K562 (cell line): Measurements from ENCODE around the gene ENPP6. TPM values are rescaled to one million over a fixed set of nuclear protein-coding genes. Genes with fewer than 3 reads are reported as not detected.

ENCODE experiments used
- ATAC-seq: fragments of 200-7000 bp; cut with Tn5 transposase; 3 replicates; pipeline ENCODE4 v1.9.1; 2020; ENCODE audit warnings: moderate library complexity
- BruUV-seq: library from RNA; stranded (reverse); fragments of 400-500 nt; replicated peaks from 2 replicates; lab custom pipeline; 2021; lab: Mats Ljungman, UMichigan
- CTCF ChIA-PET: fragments of 300-600 bp; formaldehyde crosslinking; extraction: SDS; loops from one replicate; lab custom pipeline; 2021; ENCODE audit warnings: low intra/inter-chr PET ratio; lab: Yijun Ruan, JAX
- POLR2A ChIA-PET: fragments of 300-600, 350-650 bp; sonication (Branson Sonifier 250); formaldehyde crosslinking; extraction: SDS; loops from one replicate; lab custom pipeline; 2021; ENCODE audit warnings: antibody characterized with exemption, inconsistent platforms; lab: Yijun Ruan, JAX
- DNase-seq, 4 experiments: peaks; one replicate each; pipeline versions ENCODE4 v3.0.0 to v3.0.0-alpha.2; 2011 to 2018; ENCODE audit warnings: low spot score in 3 of 4, mixed read lengths in 3 of 4; ENCODE audit errors: extremely low read depth in 1 of 4
- FAIRE-seq: peaks from 2 replicates; lab custom pipeline; 2011; peaks lifted over from hg19 to GRCh38; lab: Jason Lieb, UNC
- H2AFZ ChIP-seq: 2 replicates; pipeline ENCODE4 v1.6.0; 2011; ENCODE audit warnings: low read depth, low read length, control low read depth, inconsistent platforms
- H3K27ac ChIP-seq: fragments of 200-600 bp; 3 replicates; pipeline ENCODE4 v1.8.0; 2011; ENCODE audit warnings: low read depth, mild to moderate bottlenecking, control low read depth, inconsistent platforms, low read length, moderate library complexity, mixed read lengths; ENCODE audit errors: extremely low read depth
- H3K27me3 ChIP-seq, 2 experiments: fragments of 300-600 bp in 1 of 2; 2 replicates in 1 of 2; 3 replicates in 1 of 2; pipeline versions ENCODE4 v1.6.0 to v1.8.0; 2011; ENCODE audit warnings: inconsistent platforms in 2 of 2, low read length in 2 of 2, mild to moderate bottlenecking in 1 of 2, mixed read lengths in 1 of 2, moderate library complexity in 1 of 2; ENCODE audit not compliant: control insufficient read depth in 2 of 2, insufficient read depth in 2 of 2
- H3K36me3 ChIP-seq: fragments of 300-600 bp; 3 replicates; pipeline ENCODE4 v1.8.0; 2011; ENCODE audit warnings: mild to moderate bottlenecking, low read length, inconsistent platforms; ENCODE audit not compliant: control insufficient read depth, insufficient read depth
- H3K4me1 ChIP-seq, 2 experiments: fragments of 200-600 bp in 1 of 2; replicated peaks in 1 of 2; 2 replicates in 1 of 2; 3 replicates in 1 of 2; pipeline versions ENCODE4 v1.5.1 to v1.8.0; 2011; ENCODE audit warnings: inconsistent platforms in 2 of 2, low read length in 2 of 2, mild to moderate bottlenecking in 1 of 2, mixed read lengths in 1 of 2, moderate library complexity in 1 of 2; ENCODE audit not compliant: control insufficient read depth in 2 of 2, insufficient read depth in 2 of 2
- H3K4me2 ChIP-seq: 2 replicates; pipeline ENCODE4 v1.6.1; 2011; ENCODE audit warnings: low read length, control low read depth, inconsistent platforms, mixed read lengths; ENCODE audit not compliant: insufficient read depth
- H3K4me3 ChIP-seq: fragments of 200-600 bp; sonication (generic), shearing (Covaris generic); 2 replicates; pipeline ENCODE4 v1.5.1; 2016; ENCODE audit warnings: control low read depth, inconsistent platforms
- H3K79me2 ChIP-seq: fragments of 200-600 bp; 3 replicates; pipeline ENCODE4 v1.8.0; 2011; ENCODE audit warnings: low read length, inconsistent platforms; ENCODE audit not compliant: control insufficient read depth, insufficient read depth
- H3K9ac ChIP-seq, 2 experiments: 2 replicates each; pipeline versions ENCODE4 v1.6.0 to v1.6.1; 2011; ENCODE audit warnings: low read depth in 2 of 2, low read length in 2 of 2, control low read depth in 1 of 2, inconsistent platforms in 1 of 2, mild to moderate bottlenecking in 1 of 2, mixed read lengths in 1 of 2; ENCODE audit not compliant: insufficient read depth in 1 of 2
- H3K9me1 ChIP-seq: one replicate; pipeline ENCODE4 v1.6.0; 2011; ENCODE audit warnings: inconsistent platforms, mild to moderate bottlenecking, low read length, moderate library complexity; ENCODE audit not compliant: control insufficient read depth, insufficient read depth
- H3K9me3 ChIP-seq: replicated peaks from 2 replicates; pipeline ENCODE4 v1.5.1; 2011; ENCODE audit warnings: low read depth, low read length, inconsistent platforms; ENCODE audit not compliant: control insufficient read depth, insufficient read depth
- H4K20me1 ChIP-seq: replicated peaks from 2 replicates; pipeline ENCODE4 v1.6.1; 2011; ENCODE audit warnings: low read length, inconsistent platforms, mixed read lengths; ENCODE audit not compliant: control insufficient read depth, insufficient read depth
- ETV1 ChIP-seq: fragments of 450-650 bp; conservative IDR thresholded peaks from 2 replicates; pipeline ENCODE4 v1.6.1; 2016; ENCODE audit warnings: missing genetic modification characterization, control low read depth, low read depth, missing compliant biosample characterization
- NBN ChIP-seq: fragments of 450-650 bp; IDR thresholded peaks from 2 replicates; pipeline ENCODE4 v1.6.1; 2016; ENCODE audit warnings: low read depth, mild to moderate bottlenecking
- NCOA4 ChIP-seq: fragments of 450-650 bp; IDR thresholded peaks from 2 replicates; pipeline ENCODE4 v1.6.1; 2018; ENCODE audit warnings: mild to moderate bottlenecking; ENCODE audit not compliant: partially characterized antibody
- ZNF79 ChIP-seq: fragments of 250-450 bp; sonication (Bioruptor Pico); IDR thresholded peaks from 2 replicates; pipeline ENCODE4 v1.4.0; 2020; ENCODE audit warnings: low read depth, mild to moderate bottlenecking, moderate library complexity
- WGBS: fragments of 100-300 bp; shearing (Covaris generic); methylation state at CpG from one replicate; pipeline ENCODE4 v1.1.6; 2016; ENCODE audit warnings: low coverage, mixed read lengths; ENCODE audit not compliant: insufficient coverage; ENCODE audit errors: missing lambda C conversion rate; 5-methylcytosine and 5-hydroxymethylcytosine counted together
- in situ Hi-C: fragments of 300-500 bp; cut with MboI; formaldehyde crosslinking; loops from 4 replicates; pipeline ENCODE4 v1.15.0; 2018; ENCODE audit warnings: inconsistent platforms, mixed read lengths
- intact Hi-C: fragments of 100-400 bp; cut with micrococcal nuclease; formaldehyde crosslinking; loops from 2 replicates; pipeline ENCODE4 v1.14.2; 2022
- polyA plus RNA-seq, 8 experiments: library from polyadenylated mRNA; depleted of rRNA in 4 of 8; stranded (reverse) in 5 of 8; unstranded in 3 of 8; fragments of >200 nt; fragmentation: Nextera tagmentation in 2 of 8; fragmentation: Illumina TruSeq in 1 of 8; extraction: Ambion mirVana in 2 of 8; extraction: Trizol in 1 of 8; gene quantifications; 2 replicates each; pipeline versions ENCODE4 v1.2.1 to v1.2.3, GENCODE V29; 2011 to 2014; ENCODE audit warnings: inconsistent platforms in 1 of 8, missing spikeins in 1 of 8
- total RNA-seq, 7 experiments: library from RNA; depleted of rRNA in 6 of 7; stranded (reverse); fragments of >200 nt in 6 of 7; fragmentation: Illumina TruSeq in 2 of 7; extraction: Trizol in 2 of 7; gene quantifications; 2 replicates each; pipeline versions ENCODE4 v1.2.1 to v1.2.3, GENCODE V29; 2011 to 2021; ENCODE audit warnings: low replicate concordance in 1 of 7
- TF ChIP-seq, protein P1 (sequence below), 2 experiments: fragments of 450-650 bp; IDR thresholded peaks; 2 replicates each; pipeline ENCODE4 v1.6.1; 2018; ENCODE audit warnings: mild to moderate bottlenecking in 2 of 2, low read depth in 1 of 2; ENCODE audit not compliant: partially characterized antibody in 2 of 2
- TF ChIP-seq, protein P2 (sequence below): fragments of 450-650 bp; formaldehyde crosslinking; conservative IDR thresholded peaks from 2 replicates; pipeline ENCODE4 v1.4.0; 2022; ENCODE audit warnings: mild to moderate bottlenecking, missing genetic modification characterization
- TF ChIP-seq, protein P3 (sequence below): sonication (generic); formaldehyde crosslinking; IDR thresholded peaks from 2 replicates; pipeline ENCODE4 v1.9.0; 2022; ENCODE audit warnings: mild to moderate bottlenecking, missing genetic modification reagents

The ENPP6 gene
- total and polyA plus RNA-seq, 9 of the 15 experiments (the other 6 are each of a cell fraction or from before 2014, with no cell fraction given), result 0.29 TPM; not detected in 8

DNA sequence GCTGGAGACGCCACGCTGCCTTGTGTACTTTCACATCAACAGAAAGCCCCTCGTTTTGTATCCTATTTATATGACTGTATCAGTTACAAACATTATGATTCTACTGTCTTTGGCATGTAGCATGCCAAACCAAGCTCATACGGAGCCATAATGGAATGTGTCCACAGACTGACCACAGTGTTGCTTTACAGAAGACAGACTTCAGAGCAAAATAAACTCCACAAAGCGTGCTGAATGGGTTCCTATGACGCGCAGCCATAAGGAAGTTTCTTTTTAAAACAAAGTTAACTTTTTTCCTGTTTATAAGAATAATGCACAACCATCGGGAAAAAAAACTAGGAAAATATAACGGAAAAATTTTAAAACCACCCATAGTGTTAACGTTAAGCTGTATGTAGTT, 176.5 kb downstream of the ENPP6 start (continued):
- TF ChIP-seq, protein P1, sequence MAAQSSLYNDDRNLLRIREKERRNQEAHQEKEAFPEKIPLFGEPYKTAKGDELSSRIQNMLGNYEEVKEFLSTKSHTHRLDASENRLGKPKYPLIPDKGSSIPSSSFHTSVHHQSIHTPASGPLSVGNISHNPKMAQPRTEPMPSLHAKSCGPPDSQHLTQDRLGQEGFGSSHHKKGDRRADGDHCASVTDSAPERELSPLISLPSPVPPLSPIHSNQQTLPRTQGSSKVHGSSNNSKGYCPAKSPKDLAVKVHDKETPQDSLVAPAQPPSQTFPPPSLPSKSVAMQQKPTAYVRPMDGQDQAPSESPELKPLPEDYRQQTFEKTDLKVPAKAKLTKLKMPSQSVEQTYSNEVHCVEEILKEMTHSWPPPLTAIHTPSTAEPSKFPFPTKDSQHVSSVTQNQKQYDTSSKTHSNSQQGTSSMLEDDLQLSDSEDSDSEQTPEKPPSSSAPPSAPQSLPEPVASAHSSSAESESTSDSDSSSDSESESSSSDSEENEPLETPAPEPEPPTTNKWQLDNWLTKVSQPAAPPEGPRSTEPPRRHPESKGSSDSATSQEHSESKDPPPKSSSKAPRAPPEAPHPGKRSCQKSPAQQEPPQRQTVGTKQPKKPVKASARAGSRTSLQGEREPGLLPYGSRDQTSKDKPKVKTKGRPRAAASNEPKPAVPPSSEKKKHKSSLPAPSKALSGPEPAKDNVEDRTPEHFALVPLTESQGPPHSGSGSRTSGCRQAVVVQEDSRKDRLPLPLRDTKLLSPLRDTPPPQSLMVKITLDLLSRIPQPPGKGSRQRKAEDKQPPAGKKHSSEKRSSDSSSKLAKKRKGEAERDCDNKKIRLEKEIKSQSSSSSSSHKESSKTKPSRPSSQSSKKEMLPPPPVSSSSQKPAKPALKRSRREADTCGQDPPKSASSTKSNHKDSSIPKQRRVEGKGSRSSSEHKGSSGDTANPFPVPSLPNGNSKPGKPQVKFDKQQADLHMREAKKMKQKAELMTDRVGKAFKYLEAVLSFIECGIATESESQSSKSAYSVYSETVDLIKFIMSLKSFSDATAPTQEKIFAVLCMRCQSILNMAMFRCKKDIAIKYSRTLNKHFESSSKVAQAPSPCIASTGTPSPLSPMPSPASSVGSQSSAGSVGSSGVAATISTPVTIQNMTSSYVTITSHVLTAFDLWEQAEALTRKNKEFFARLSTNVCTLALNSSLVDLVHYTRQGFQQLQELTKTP (IDR thresholded peaks at IDR 0.05; ENCODE audit: low read depth in 1 of 2, partially characterized antibody in 2 of 2), result no peak
- no peak for TF ChIP-seq NCOA4
- TF ChIP-seq NBN, result no peak
- TF ChIP-seq ZNF79 (CRISPR knock-in tag), result no peak

DNA sequence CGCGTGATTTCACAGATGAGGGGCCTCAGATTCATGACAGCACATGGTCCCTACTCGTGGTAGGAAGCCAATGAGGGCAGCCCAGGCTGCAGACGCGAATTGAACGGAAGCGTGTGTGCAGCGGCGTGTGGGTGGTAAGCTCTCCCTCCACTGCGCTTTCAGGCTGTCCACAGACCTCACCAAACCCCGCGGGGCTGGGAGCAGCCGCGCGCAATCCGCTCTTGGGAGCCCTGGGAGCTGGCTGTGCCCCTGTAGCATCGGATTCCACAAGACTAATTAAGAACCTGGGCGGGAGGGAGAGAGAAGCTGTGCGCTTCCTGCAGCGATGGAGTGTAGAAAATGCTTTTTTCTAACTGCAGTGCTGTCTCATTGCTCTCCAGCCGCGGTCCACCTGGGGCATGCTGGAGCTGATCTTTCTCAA, 177.7 kb downstream of the ENPP6 start:
- Histone ChIP-seq H3K9me3 (no peaks in the 10 kb centered on the region), H3K27ac (no peak overlapping the region), H3K4me3 (no peak overlapping the region), H3K9ac (no peak overlapping the region), H2AFZ (no peak overlapping the region)
- CTCF ChIA-PET, result no interaction called here
- DNase-seq, result no peak
- intact Hi-C loops, result no loop called here
- under 1% methylated on average over 22 of the region's 22 CpGs for WGBS
- in situ Hi-C loops, result no loop called here
- TF ChIP-seq, protein P2, sequence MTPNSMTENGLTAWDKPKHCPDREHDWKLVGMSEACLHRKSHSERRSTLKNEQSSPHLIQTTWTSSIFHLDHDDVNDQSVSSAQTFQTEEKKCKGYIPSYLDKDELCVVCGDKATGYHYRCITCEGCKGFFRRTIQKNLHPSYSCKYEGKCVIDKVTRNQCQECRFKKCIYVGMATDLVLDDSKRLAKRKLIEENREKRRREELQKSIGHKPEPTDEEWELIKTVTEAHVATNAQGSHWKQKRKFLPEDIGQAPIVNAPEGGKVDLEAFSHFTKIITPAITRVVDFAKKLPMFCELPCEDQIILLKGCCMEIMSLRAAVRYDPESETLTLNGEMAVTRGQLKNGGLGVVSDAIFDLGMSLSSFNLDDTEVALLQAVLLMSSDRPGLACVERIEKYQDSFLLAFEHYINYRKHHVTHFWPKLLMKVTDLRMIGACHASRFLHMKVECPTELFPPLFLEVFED (CRISPR knock-in tag), result no peak
- no peak for TF ChIP-seq ETV1 (tag)
- TF ChIP-seq, protein P3, sequence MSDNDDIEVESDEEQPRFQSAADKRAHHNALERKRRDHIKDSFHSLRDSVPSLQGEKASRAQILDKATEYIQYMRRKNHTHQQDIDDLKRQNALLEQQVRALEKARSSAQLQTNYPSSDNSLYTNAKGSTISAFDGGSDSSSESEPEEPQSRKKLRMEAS (CRISPR knock-in tag), result no peak
- TF ChIP-seq, all 486 proteins: peak for 0
- ATAC-seq, result no peak
- Histone ChIP-seq H3K4me2 (no peak overlapping the region), H3K79me2 (no peaks in the 10 kb centered on the region), H3K4me1 (no peaks in the 10 kb centered on the region), H3K9me1 (no peaks in the 10 kb centered on the region), H3K27me3 (peaks cover 0 to 18% of the 10 kb centered on the region in 2 experiments; a peak in 3 of 5 replicates), H3K36me3 (no peaks in the 10 kb centered on the region), H4K20me1 (no peaks in the 10 kb centered on the region)
- POLR2A ChIA-PET, result no interaction called here
- FAIRE-seq, result no peak
- no TSS peak for BruUV-seq
